OCI-LY7 (cell line): ENCODE results near the gene DCD. TPM values are rescaled to one million over a fixed set of nuclear protein-coding genes. Genes with fewer than 3 reads are reported as not detected.

Experiments
- BruUV-seq: library from RNA; stranded (reverse); fragments of 400-500 nt; replicated peaks from 2 replicates; lab custom pipeline; 2021; lab: Mats Ljungman, UMichigan
- CTCF ChIA-PET: fragments of 300-600 bp; sonication (Branson Sonifier 250); formaldehyde crosslinking; loops from one replicate; lab custom pipeline; 2022; ENCODE audit warnings: antibody characterized with exemption; ENCODE audit not compliant: unreplicated experiment; lab: Charles Lee
- POLR2A ChIA-PET: fragments of 300-600 bp; sonication (Branson Sonifier 250); formaldehyde crosslinking; loops from one replicate; lab custom pipeline; 2022; ENCODE audit warnings: antibody characterized with exemption; lab: Charles Lee
- DNase-seq: peaks from one replicate; pipeline ENCODE4 v3.0.0-alpha.2; 2015; ENCODE audit warnings: low spot score
- H2AFZ ChIP-seq: fragments of 200-600 bp; sonication (generic), shearing (Covaris generic); 2 replicates; pipeline ENCODE4 v1.6.1; 2014; ENCODE audit warnings: mild to moderate bottlenecking, antibody characterized with exemption, low read length, moderate library complexity
- H3K27ac ChIP-seq: fragments of 200-600 bp; sonication (generic); 2 replicates; pipeline ENCODE4 v1.5.1; 2014; ENCODE audit warnings: mixed run types, low read depth, mild to moderate bottlenecking, moderate library complexity, low read length, inconsistent platforms; ENCODE audit not compliant: poor library complexity, severe bottlenecking
- H3K36me3 ChIP-seq: fragments of 200-600 bp; sonication (generic); 2 replicates; pipeline ENCODE4 v1.6.1; 2014; ENCODE audit warnings: mild to moderate bottlenecking, antibody characterized with exemption, low read length, moderate library complexity, mixed read lengths; ENCODE audit not compliant: insufficient read depth
- H3K4me1 ChIP-seq: fragments of 200-600 bp; sonication (generic); 2 replicates; pipeline ENCODE4 v1.5.1; 2014; ENCODE audit warnings: mild to moderate bottlenecking, low read length; ENCODE audit not compliant: insufficient read depth, poor library complexity, severe bottlenecking
- H3K4me2 ChIP-seq: fragments of 200-600 bp; sonication (generic); 2 replicates; pipeline ENCODE4 v1.6.1; 2014; ENCODE audit warnings: mild to moderate bottlenecking, low read length
- H3K4me3 ChIP-seq: fragments of 200-600 bp; sonication (generic); 2 replicates; pipeline ENCODE4 v1.5.1; 2014; ENCODE audit warnings: mild to moderate bottlenecking, low read depth, low read length; ENCODE audit not compliant: poor library complexity, severe bottlenecking
- H3K79me2 ChIP-seq: fragments of 200-600 bp; sonication (generic); 2 replicates; pipeline ENCODE4 v1.6.1; 2016; ENCODE audit warnings: low read depth, mild to moderate bottlenecking, low read length, moderate library complexity, mixed read lengths; ENCODE audit not compliant: insufficient read depth
- H3K9me2 ChIP-seq: fragments of 200-600 bp; sonication (generic); 2 replicates; pipeline ENCODE4 v1.6.1; 2016; ENCODE audit warnings: mild to moderate bottlenecking, low read length, mixed read lengths; ENCODE audit not compliant: insufficient read depth
- H3K9me3 ChIP-seq: fragments of 200-600 bp; sonication (generic); 2 replicates; pipeline ENCODE4 v1.6.1; 2014; ENCODE audit warnings: mild to moderate bottlenecking, mixed run types, low read length, mixed read lengths
- H4K20me1 ChIP-seq: fragments of 200-600 bp; sonication (generic); 2 replicates; pipeline ENCODE4 v1.6.1; 2014; ENCODE audit warnings: mild to moderate bottlenecking, antibody characterized with exemption, low read length, moderate library complexity, mixed read lengths; ENCODE audit not compliant: insufficient read depth
- EZH2phosphoT487 ChIP-seq: fragments of 200-600 bp; sonication (generic); IDR thresholded peaks from 2 replicates; pipeline ENCODE4 v1.6.1; 2018; ENCODE audit warnings: low read depth, borderline replicate concordance, mild to moderate bottlenecking, mixed run types, antibody characterized with exemption, low read length, moderate library complexity, mixed read lengths
- intact Hi-C: fragments of 100-400 bp; cut with micrococcal nuclease; formaldehyde crosslinking; loops from one replicate; pipeline ENCODE4 v1.10.0; 2022; ENCODE audit not compliant: unreplicated experiment
- total RNA-seq, 2 experiments: library from RNA; depleted of rRNA in 1 of 2; stranded (reverse); fragments of >200 nt in 1 of 2; shearing (Covaris generic) in 1 of 2; gene quantifications; 2 replicates each; pipeline ENCODE4 v1.2.3, GENCODE V29; 2014 to 2022
- TF ChIP-seq, protein P1 (sequence below): fragments of 200-600 bp; sonication (generic); conservative IDR thresholded peaks from 2 replicates; pipeline ENCODE4 v1.5.1; 2014; ENCODE audit warnings: mild to moderate bottlenecking, antibody characterized with exemption, low read length, moderate library complexity, mixed read lengths

Gene DCD
- total RNA-seq, 2 experiments from 2014 or later: not detected

DNA sequence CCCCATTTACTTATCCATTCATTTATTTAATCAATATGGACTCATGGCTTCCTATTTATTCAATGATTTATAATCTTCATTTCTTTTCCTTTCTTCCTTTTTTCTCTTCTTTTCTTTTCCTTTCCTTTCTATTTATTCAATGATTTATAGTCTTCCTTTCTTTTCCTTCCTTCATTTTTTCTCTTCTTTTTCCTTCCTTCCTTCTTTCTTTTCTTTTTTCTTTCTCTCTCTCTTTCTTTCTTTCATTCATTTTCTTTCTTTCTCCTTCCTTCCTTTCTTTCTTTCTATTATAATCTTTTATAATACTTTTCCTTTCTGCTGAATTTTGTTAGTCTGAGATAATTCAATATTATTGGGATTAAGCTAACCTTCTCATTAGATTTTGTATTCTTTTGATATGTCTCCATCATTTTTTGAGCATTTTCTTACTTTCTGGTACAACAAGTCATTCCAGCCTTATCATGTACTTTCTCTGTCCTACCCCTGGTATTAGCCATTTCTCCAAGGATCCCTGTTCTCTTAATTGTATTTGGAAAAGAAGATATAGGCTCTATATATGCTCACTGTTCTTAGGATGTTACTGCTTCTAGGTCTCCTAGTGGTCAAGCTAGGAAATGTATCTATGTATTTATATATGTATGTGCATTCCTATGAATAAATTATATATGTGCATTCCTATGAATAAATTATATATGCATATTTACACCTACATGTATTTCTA is 25.5 kb downstream of the DCD start:
- ChIA-PET POLR2A (interaction anchor here (0.6 kb wide), 1 partner anchor 104 kb away, joined by 3 read pairs; no protein-coding TSS in a partner anchor), CTCF (no interaction called here)
- H3K27ac ChIP-seq: no peak overlapping the region
- no peak overlapping the region for H3K4me3 ChIP-seq
- no peaks in the 10 kb centered on the region for H3K36me3 ChIP-seq
- BruUV-seq: no TSS peak
- no peak for TF ChIP-seq EZH2phosphoT487
- TF ChIP-seq, protein P1, sequence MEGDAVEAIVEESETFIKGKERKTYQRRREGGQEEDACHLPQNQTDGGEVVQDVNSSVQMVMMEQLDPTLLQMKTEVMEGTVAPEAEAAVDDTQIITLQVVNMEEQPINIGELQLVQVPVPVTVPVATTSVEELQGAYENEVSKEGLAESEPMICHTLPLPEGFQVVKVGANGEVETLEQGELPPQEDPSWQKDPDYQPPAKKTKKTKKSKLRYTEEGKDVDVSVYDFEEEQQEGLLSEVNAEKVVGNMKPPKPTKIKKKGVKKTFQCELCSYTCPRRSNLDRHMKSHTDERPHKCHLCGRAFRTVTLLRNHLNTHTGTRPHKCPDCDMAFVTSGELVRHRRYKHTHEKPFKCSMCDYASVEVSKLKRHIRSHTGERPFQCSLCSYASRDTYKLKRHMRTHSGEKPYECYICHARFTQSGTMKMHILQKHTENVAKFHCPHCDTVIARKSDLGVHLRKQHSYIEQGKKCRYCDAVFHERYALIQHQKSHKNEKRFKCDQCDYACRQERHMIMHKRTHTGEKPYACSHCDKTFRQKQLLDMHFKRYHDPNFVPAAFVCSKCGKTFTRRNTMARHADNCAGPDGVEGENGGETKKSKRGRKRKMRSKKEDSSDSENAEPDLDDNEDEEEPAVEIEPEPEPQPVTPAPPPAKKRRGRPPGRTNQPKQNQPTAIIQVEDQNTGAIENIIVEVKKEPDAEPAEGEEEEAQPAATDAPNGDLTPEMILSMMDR: peak; percentile 69
- intact Hi-C loops: no loop called here
- H3K4me2 ChIP-seq: no peak overlapping the region
- no peak for DNase-seq
- no peaks in the 10 kb centered on the region for H3K4me1 ChIP-seq
- H3K9me2 ChIP-seq: no peaks in the 10 kb centered on the region
- H3K79me2 ChIP-seq: no peaks in the 10 kb centered on the region
- H2AFZ ChIP-seq: no peak overlapping the region
- no peaks in the 10 kb centered on the region for H4K20me1 ChIP-seq
- peaks cover 4% of the 10 kb centered on the region; the same call in 1 of the 2 replicates for H3K9me3 ChIP-seq

DNA sequence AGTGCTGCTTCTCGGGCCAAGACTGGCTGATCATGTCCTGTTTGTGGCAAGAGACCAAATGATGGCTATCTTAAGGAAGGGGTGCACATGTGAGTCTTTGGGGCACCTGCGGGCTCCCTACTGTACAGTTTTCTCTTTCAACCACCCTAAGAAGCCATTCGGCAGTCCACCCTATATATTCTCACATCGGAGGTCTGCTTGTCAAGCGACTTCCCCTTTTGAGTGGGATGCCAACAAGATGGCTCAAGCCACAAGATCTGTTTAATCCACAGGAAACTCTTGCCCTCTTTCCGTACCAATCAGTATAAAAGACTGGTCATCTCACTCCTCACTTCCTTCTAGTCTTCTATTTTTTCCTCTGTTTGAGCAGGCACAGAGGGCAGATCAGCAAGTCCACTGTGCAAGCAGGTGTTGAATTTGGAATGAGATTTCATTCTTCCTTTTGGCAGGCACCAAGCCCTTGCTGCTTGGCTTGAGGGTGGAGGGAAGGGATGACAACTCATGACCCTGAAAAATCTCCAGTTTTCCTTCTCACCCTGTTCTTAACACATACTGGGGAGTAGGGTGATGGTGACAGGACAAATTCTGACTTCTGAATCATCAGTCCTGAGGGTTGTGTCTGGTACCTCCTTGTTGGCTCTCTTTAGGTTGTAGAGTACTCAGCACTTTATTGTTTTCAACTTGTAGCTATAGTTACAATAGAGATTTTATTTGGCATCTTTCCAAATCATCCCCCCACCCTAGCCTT is 31.1 kb downstream of the DCD start:
- no peak overlapping the region for H3K27ac ChIP-seq
- CTCF ChIA-PET: no interaction called here
- BruUV-seq: no TSS peak
- H3K79me2 ChIP-seq: no peaks in the 10 kb centered on the region
- TF ChIP-seq, protein P1: no peak
- TF ChIP-seq EZH2phosphoT487: no peak
- no peaks in the 10 kb centered on the region for H3K9me2 ChIP-seq
- no peak for DNase-seq
- H2AFZ ChIP-seq: no peak overlapping the region
- no peaks in the 10 kb centered on the region for H3K36me3 ChIP-seq
- intact Hi-C loops: no loop called here
- no peak overlapping the region for H3K4me3 ChIP-seq
- POLR2A ChIA-PET: no interaction called here
- H3K4me1 ChIP-seq: no peaks in the 10 kb centered on the region
- H3K9me3 ChIP-seq: no peaks in the 10 kb centered on the region
- H4K20me1 ChIP-seq: no peaks in the 10 kb centered on the region
- no peak overlapping the region for H3K4me2 ChIP-seq
